GM15510 (cell line): ENCODE results near the gene FAIM.

Experiments
- POLR2A ChIP-seq: IDR thresholded peaks from 3 replicates; pipeline ENCODE4 v1.6.1; 2011; ENCODE audit warnings: borderline replicate concordance; ENCODE audit not compliant: insufficient read length; ENCODE audit errors: extremely low read depth

FAIM gene

DNA sequence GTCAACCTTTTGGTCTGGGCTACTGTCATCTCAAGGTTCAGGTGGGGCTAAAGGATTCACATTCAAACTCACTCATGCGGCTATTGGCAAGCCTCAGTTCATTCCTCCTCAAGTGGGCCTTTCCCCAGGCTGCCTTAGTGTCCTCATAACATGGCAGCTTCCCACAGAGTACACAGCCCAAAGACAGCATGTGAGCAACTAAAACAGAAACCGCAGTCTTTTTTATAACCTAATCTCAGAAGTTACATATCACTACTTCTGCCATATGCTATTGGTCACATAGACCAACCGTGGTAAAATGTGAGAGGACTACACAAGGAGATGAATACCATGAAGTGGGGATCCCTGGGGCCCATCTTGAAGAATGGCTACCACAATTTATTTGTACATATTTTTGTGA lies 10.0 kb upstream of the FAIM start:
- TF ChIP-seq POLR2A, result no peak

DNA sequence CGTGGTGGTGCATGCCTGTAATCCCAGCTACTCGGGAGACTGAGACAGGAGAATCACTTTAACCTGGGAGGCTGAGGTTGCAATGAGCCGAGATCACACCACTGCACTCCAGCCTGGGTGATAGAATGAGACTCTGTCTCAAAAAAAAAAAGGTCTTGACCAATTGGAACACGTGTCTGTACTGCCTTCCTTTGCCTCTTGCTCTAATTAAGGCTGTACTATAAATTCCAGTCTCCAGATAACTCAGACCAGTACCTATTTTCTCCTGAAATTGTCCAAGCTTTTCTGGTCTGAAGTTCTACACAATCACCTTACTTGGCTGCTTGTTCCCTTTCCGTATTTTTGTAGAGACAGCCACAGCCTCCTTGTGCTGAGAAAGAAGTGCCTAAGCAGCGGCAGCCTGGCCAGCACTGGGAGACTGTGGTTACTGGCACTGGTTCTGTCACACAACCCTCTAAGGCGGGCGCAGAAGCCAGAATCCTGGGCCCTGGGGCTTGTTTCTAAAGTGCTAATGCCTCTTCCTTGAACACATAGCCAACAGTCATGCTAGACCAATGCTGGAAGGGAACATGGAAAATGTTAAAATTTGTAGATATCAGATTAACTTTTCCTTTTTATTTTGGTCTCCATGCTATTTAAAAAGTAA lies 8.3 kb upstream of the FAIM start:
- no peak for TF ChIP-seq POLR2A

DNA sequence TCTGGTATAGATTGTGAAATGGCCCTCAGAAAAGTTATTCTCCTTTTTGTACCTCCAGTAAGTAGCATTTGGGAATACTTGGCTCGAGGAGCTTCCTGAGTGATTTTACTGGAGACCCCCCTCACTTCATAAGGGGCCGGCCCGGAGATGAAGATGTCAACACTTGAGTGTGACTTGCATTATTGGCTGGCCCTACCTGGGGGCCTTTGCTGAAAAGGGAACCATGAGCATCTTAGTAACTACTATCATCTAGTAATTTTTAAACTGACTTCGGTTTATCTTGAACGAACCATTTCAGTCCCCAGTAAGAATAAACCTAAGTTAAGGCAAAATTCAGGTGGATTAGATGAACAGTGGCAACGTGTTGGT lies 1.3 kb downstream of the FAIM start:
- no peak for TF ChIP-seq POLR2A

DNA sequence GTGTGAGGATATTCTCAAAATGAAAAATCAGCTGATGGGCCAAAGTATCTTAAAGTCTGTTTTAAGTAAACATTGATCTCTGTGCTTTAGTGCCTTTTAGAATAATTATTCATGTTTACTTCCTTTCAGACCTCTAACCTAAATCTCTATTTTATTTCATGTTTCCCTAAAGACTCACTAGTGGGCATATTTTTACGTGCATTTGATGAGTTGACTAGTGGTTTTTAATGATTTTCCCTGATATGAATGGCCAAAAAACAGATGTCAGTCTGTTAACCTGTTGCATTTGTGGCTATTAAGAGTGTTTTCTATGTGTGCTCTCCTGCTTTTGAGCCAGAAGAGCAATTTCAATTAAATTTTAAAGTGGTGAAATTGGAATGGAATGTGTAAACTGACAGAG lies 6.9 kb downstream of the FAIM start:
- no peak for TF ChIP-seq POLR2A

DNA sequence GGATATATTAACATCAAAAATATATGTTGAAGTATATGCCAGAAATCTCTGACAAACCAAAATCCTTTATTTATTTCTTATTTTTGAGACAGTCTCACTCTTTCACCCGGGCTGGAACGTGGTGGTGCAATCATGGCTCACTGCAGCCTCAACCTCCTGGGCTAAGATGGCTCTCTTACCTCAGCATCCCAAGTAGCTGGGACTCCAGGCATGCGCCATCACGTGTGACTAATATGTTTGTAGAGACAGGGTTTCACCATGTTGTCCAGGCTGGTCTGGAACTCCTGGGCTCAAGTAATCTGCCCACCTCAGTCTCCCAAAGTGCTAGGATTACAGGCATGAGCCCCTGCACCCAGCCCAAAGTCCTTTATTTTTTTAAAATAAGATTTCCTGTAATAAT lies 11.9 kb downstream of the FAIM start:
- no peak for TF ChIP-seq POLR2A

DNA sequence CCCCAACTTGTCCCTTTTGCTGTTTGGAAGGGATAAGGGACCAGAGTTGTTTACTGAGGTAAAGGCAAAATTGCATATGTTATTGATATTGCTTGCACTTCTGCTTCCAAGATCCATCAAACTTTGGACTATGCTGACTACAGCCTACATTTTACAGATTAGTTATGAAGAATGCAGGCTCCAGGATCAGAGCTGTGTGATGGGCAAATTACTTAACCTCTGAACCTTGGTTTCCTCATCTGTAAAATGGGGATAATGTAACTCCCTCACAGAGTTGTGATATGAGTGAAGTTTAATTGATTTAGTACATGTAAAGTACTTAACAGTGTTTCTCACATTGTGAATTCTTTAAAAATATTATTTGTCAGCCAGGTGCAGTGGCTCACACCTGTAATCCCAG lies 15.9 kb downstream of the FAIM start:
- TF ChIP-seq POLR2A, result no peak

DNA sequence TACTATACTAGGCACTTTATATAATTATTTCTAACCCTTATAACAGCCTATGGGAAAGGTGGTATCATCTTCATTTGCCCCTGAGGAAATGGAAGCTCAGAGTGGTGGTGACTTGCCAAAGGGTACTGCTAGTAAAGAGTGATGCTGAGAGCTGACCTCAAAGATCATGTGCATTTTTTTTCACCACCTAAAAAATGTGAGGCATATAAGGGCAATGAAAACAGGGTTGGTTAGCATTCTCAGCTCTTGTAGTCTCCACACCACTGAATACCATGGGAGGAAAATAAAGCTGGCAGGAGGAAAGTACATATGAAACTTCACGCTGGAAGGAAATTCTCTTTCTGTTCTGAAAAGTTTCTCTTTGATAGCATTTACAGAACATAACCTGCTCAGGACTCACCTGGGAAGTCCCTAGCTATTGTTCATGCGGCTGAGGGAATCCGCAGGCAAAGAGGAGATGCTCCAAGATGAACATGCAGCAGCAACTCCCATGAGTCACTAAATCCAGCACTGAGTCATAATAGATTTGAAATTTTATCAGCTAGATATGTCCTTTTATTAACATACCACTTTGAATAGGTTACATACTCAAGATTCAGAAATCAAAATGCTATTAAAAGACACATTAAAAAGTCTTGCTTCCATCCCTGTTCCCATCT lies 17.3 kb downstream of the FAIM start:
- TF ChIP-seq POLR2A, result no peak

DNA sequence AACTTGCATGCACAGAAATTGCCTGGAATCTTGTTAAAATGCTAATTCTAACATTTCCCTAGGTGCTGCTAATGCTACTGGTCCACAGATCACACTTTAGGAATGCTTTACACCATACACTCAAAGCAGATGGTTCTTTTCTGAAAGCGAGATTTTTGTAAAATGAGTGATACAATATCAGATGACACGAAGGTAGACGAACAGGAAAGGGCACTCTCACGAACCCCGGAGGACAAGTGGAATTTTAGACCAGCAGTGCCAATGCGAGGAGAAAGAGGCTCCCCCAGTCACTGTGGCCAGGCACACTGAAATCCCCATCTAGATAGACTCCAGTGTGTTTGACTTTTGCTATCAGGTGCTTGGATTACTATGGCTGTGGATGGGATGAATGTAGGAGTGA lies 21.0 kb downstream of the FAIM start:
- TF ChIP-seq POLR2A, result no peak

DNA sequence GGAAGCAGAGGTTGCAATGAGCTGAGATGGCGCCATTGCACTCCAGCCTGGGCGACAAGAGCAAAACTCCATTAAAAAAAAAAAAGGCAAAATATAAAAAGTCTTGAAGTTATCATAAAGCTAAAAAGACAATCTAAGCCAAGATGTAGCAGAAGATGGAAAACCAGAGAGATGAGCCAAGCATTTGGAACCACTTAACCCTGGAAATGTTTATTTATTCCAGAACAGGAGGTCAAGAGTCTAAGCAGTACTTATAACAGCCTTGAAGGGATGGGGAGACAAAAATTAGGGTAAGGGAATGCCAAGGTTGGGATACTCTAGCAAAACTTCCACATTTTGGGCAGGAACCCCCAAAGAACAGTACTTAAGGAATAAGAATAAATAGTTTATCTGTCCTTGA lies 30.1 kb downstream of the FAIM start:
- TF ChIP-seq POLR2A, result no peak

DNA sequence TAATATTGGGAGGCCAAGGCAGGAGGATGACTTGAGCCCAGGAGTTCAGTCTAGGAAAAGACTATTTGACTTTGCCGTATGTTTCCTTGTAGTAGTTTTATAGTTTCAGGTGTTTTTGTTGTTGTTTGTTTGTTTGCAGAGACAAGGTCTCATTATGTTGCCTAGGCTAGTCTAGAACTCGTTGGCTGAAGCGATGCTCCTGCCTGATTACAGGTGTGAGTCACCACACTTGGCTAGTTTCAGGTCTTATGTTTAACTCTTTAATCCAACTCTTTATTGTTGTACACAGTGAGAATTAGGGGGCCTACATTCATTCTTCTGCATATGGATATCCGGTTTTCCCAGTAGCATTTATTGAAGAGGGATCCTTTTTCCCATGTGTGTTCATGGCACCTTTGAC lies 32.0 kb downstream of the FAIM start:
- no peak for TF ChIP-seq POLR2A

DNA sequence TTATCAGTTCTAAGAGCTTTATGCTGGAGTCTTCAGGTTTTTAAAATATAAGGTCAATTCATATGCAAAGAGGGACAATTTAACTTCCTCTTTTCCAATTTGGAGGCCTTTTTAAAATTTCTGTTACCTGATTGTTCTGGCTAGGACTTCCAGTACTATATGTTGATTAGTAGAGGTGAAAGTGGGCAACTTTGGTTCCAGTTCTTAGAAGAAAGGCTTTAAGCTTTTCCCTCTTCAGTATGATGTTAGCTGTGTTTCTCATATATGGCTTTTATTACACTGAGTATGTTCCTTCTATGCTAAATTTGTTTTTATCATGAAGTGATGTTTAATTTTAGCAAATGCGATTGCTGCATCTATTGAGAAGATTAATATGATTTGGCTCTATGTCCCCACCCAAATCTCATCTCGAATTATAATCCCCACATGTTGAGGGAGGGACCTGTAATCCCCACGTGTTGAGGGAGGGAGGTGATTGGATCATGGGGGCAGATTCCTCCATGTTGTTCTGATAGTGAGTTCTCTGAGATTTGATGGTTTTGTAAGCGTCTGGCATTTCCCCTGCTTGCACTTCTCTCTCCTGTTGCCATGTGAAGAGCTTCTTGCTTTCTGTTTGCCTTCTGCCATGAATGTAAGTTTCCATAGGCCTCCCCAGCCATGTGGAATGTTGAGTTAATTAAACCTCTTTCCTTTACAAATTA lies 33.8 kb downstream of the FAIM start:
- no peak for TF ChIP-seq POLR2A

DNA sequence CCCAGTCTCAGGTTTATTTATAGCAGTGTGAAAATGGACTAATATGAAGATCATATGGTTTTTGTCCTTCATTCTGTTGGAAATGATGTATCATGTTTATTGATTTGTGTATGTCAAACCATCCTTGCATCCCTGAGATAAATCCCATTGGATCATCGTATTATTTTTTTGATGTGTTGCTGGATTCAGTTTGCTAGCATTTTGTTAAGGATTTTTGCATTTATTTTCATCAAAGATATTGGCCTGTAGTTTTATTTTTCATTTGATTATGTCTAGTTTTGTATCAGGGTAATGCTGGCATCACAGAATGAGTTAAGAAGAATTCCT lies 34.3 kb downstream of the FAIM start:
- no peak for TF ChIP-seq POLR2A

DNA sequence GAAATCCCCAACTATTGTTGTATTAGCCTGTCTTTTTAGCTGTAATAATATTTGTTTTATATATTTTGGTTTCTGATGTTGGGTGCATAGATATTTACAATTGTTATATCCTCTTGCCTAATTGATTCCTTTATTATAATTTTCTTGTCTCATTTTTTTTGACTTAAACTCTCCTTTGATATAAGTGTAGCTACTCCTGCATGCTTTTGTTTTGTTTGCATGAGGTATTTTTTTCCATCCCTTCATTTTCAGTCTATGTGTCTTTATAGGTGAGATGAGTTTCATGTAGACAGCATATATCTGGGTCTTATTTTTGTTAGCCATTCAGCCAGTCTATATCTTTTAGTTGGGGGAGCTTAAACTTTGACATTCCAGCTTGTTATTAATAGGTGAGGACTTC lies 37.4 kb downstream of the FAIM start:
- TF ChIP-seq POLR2A, result no peak

DNA sequence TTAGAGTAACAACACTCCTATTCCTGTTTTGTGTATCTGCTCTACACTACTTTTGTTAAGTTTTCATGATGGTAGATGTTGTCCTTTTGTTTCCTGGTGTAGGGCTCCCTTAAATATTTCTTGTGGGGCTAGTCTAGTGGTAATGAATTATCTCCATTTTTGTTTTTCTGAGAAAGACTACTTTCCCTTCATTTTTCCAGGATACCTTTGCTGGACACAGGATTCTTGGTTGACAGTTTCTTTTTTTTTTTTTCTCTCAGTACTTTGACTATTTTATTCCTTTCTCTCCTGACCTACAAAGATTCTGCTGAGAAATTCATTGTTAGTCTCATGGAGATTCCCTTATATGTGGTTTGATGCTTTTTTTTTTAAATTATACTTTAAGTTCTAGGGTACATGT lies 37.9 kb downstream of the FAIM start:
- no peak for TF ChIP-seq POLR2A

DNA sequence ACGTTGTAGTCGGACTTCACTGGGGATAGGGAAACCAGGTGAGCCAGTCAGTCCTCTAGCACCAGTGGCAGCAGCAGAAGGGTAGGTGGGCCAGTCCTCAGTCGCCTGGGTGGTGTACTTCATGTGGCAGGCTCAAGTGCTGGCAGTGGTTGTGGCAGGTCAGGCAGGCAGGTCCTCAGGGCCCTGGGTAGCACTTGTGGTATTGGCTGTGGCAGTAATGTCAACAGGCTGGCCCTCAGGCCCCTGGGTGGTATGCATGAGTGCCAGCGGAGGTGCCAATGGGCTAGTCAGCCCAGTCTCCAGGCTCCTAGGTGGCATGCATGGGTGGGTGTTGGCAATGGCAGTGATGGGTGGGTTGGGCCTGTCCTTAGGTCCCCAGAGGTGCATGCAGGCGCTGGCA lies 40.6 kb downstream of the FAIM start:
- no peak for TF ChIP-seq POLR2A

DNA sequence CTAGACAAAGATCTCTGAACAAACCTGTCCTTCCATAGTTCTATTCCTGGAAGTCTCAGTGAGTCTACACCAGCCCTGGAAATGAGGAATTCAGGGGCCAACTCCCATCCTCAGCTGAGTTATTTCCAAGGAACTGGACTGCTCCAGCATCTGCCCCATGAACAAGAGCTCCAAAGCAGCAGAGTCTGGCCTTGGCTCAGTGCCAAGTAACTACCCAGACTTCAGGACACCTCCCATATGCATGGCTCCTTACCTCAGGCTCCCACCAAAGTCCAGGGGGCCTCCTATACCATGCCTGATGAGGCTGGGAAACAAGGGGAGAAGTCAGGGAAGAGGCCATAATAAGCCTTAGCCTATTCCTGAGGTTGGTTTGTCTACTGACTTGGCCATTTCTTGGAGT lies 45.0 kb downstream of the FAIM start:
- no peak for TF ChIP-seq POLR2A

DNA sequence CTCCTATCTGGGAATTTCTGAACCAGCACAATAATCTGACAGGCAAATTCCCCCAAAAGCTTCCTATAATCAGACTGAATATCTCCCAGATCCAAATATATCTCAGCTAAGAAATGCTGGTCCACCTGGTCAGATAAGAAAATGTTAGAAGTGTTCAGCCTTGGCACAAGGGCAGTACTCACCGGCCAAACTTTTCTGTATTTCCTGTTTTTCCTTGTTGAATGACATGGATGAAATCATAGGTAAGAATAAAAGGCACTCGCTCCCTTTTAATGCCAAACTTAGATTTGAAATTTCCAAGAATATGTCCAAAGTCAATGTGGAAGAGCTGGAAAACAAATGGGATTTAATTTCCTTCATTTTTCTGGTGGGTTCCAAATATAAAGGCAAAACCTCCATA lies 48.9 kb downstream of the FAIM start:
- TF ChIP-seq POLR2A, result no peak

DNA sequence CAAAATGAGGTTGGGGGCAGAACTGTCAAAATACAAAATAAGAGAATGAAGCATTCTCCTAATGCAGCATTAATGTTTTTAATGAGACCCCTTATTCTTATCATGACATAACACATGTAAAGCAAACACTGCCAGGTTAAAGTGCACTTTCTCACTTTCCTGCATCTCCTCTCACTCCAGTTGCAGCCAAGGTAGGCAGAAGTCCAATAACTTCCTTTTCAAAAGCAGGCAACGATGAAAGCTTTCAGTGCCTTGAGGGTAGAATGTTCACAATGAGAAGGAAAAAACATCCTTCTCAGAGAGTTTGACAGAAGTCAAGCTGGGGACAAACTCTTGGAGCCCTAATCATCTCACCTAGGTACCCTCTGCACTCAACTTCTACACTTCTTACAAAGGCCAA lies 59.5 kb downstream of the FAIM start:
- no peak for TF ChIP-seq POLR2A

DNA sequence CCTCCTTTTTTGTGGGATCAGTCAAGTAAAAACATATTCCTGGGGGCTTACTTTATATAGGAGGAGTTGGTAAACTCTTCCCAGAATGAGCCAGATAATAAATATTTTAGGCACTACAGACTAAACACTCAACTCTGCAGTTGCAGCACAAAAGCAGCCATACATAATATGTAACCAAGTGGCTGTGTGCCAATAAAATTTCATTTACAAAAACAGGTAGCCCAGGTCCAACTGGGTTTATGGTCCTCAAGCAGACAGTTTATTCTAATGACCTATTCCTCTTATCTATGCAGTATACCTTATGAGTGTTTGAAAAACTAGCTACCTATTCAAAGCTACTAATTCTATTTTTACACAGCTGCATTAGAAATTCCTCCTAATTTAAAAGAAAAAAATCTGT lies 61.8 kb downstream of the FAIM start:
- TF ChIP-seq POLR2A, result no peak
